SK-N-SH treated with all-trans-retinoic acid at 6 μM for 48 hours (cell line): ENCODE measurements around the gene CIZ1.
"Not testable (repeated sequence)": the region's sequence is repeated elsewhere in the genome, so short reads cannot be mapped to it uniquely, and the experiment has no call there.

Experiments used
- ATAC-seq: fragments of 200-7000 bp; cut with Tn5 transposase; 3 replicates; pipeline ENCODE4 v1.9.1; 2020; ENCODE audit warnings: mild to moderate bottlenecking, moderate library complexity
- ARNTL ChIP-seq: fragments of 450-650 bp; formaldehyde crosslinking; IDR thresholded peaks from 2 replicates; pipeline ENCODE4 v1.5.0; 2020; ENCODE audit warnings: low read depth, mild to moderate bottlenecking, moderate library complexity, borderline replicate concordance
- CSDC2 ChIP-seq: fragments of 250-450 bp; sonication (Bioruptor Pico); IDR thresholded peaks from 2 replicates; pipeline ENCODE4 v1.5.0; 2020; ENCODE audit warnings: mild to moderate bottlenecking, moderate library complexity
- ESRRG ChIP-seq: fragments of 250-450 bp; sonication (Bioruptor Pico); IDR thresholded peaks from 2 replicates; pipeline ENCODE4 v1.6.1; 2021; ENCODE audit warnings: mild to moderate bottlenecking
- GLIS3 ChIP-seq: fragments of 250-450 bp; sonication (Bioruptor Pico); IDR thresholded peaks from 2 replicates; pipeline ENCODE4 v1.5.0; 2020; ENCODE audit warnings: mild to moderate bottlenecking, moderate library complexity
- OSR1 ChIP-seq: fragments of 250-450 bp; sonication (Bioruptor Pico); IDR thresholded peaks from 2 replicates; pipeline ENCODE4 v1.8.0; 2022; ENCODE audit warnings: moderate library complexity, mild to moderate bottlenecking, inconsistent platforms
- PPARA ChIP-seq: fragments of 250-450 bp; sonication (Bioruptor Pico); IDR thresholded peaks from 2 replicates; pipeline ENCODE4 v1.5.0; 2020; ENCODE audit warnings: mild to moderate bottlenecking, borderline replicate concordance
- RARB ChIP-seq: fragments of 250-450 bp; sonication (Bioruptor Pico); IDR thresholded peaks from 2 replicates; pipeline ENCODE4 v1.8.0; 2021; ENCODE audit warnings: mild to moderate bottlenecking, moderate library complexity
- ZFP3 ChIP-seq: fragments of 250-450 bp; sonication (Bioruptor Pico); IDR thresholded peaks from 2 replicates; pipeline ENCODE4 v1.5.0; 2020; ENCODE audit warnings: mild to moderate bottlenecking, moderate library complexity
- ZFP30 ChIP-seq: fragments of 450-650 bp; formaldehyde crosslinking; IDR thresholded peaks from 2 replicates; pipeline ENCODE4 v1.5.0; 2022; ENCODE audit warnings: mild to moderate bottlenecking, moderate library complexity
- ZNF565 ChIP-seq: fragments of 450-650 bp; formaldehyde crosslinking; conservative IDR thresholded peaks from 2 replicates; pipeline ENCODE4 v1.5.0; 2020; ENCODE audit warnings: low read depth, mild to moderate bottlenecking, moderate library complexity
- ZNF70 ChIP-seq: fragments of 450-650 bp; formaldehyde crosslinking; IDR thresholded peaks from 2 replicates; pipeline ENCODE4 v1.5.0; 2020; ENCODE audit warnings: mild to moderate bottlenecking, moderate library complexity
- TF ChIP-seq, protein P1 (sequence below): fragments of 250-450 bp; sonication (Bioruptor Pico); IDR thresholded peaks from 2 replicates; pipeline ENCODE4 v1.8.0; 2020; ENCODE audit warnings: mild to moderate bottlenecking, moderate library complexity, borderline replicate concordance
- TF ChIP-seq, protein P2 (sequence below): fragments of 250-450 bp; sonication (Bioruptor Pico); IDR thresholded peaks from 2 replicates; pipeline ENCODE4 v1.5.1; 2020; ENCODE audit warnings: low read depth, mild to moderate bottlenecking, moderate library complexity
- TF ChIP-seq, protein P3 (sequence below): fragments of 250-450 bp; sonication (Bioruptor Pico); IDR thresholded peaks from 2 replicates; pipeline ENCODE4 v1.5.1; 2021; ENCODE audit warnings: mild to moderate bottlenecking, moderate library complexity
- TF ChIP-seq, protein P4 (sequence below): fragments of 250-450 bp; sonication (Bioruptor Pico); IDR thresholded peaks from 2 replicates; pipeline ENCODE4 v1.5.0; 2020; ENCODE audit warnings: mild to moderate bottlenecking, moderate library complexity
- TF ChIP-seq, protein P5 (sequence below): fragments of 250-450 bp; sonication (Bioruptor Pico); IDR thresholded peaks from 2 replicates; pipeline ENCODE4 v1.8.0; 2021; ENCODE audit warnings: low read depth, mild to moderate bottlenecking, moderate library complexity, borderline replicate concordance

Gene CIZ1

DNA sequence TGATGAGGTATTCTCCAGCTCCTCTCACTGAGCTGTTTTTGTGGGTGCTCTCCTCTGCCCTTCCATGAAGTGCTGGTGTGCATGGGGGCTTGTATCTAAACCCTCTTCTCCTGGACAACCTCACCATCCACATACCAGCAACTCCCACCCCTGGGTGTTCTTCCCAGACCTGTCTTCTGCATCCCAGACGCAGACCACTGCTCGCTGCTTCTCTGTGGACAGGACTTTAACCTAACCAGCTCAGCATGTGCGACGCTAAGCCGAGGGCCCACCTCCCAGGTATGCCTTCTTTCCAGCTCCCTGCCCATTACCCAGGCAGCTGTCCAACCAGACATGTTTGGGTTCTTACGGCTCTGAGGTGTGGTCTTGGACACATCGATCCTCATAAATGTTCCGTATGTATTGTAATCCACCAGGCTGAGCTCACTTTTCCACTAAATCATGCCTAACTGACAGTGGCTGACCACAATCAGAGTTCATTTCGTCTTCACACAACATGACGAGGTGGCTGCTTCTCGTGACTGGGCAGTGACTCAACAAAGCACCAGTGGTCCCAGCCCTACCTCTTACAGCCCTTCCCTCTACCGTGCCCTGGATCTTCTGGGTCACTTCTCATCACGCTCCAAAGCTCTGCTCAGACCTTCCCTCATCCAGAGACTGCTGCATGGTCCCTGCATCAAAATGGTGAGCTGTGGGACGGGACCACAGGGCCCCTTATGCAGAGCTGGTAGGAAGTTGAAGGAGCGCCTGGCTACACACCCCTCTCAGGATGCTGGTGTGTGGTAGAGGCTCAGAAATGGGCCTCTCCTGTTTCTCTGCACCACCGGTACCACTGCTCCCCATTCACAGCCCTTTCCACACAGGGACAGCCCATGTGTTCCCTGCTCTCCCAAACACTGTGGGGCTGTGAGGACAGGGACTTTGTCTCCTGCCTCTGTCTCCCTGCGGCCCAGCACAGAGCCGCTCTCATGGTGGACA is 54.3 kb downstream of the CIZ1 start:
- peak; percentile 66 for ATAC-seq

DNA sequence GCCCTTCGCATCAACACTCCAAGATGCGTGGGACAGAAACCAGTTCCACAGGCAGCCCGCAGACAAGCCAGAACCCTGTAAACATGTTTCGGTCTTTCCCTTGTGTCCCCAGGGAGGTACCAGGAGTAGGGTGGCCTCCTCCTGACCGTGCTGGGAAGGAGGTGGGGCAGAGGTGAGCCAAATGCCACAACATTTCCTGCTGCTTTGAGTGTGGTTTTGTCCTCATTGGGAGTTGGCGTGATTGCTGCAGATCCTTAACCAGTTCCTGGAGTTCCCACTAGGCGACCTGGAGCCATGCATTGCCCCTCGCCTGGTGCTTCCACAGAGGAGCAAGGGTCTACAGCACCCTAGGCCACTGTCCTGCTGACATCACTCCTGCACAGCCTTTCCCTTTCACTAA is 55.8 kb downstream of the CIZ1 start:
- not testable (repeated sequence) for ATAC-seq

More for the DNA sequence above, 54.3 kb downstream of the CIZ1 start:
- TF ChIP-seq OSR1 (CRISPR knock-in tag) (no peak), ZFP3 (CRISPR knock-in tag) (no peak), ESRRG (CRISPR knock-in tag) (no peak), GLIS3 (no peak)
- TF ChIP-seq, protein P1, sequence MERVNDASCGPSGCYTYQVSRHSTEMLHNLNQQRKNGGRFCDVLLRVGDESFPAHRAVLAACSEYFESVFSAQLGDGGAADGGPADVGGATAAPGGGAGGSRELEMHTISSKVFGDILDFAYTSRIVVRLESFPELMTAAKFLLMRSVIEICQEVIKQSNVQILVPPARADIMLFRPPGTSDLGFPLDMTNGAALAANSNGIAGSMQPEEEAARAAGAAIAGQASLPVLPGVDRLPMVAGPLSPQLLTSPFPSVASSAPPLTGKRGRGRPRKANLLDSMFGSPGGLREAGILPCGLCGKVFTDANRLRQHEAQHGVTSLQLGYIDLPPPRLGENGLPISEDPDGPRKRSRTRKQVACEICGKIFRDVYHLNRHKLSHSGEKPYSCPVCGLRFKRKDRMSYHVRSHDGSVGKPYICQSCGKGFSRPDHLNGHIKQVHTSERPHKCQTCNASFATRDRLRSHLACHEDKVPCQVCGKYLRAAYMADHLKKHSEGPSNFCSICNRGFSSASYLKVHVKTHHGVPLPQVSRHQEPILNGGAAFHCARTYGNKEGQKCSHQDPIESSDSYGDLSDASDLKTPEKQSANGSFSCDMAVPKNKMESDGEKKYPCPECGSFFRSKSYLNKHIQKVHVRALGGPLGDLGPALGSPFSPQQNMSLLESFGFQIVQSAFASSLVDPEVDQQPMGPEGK (CRISPR knock-in tag), result no peak

DNA sequence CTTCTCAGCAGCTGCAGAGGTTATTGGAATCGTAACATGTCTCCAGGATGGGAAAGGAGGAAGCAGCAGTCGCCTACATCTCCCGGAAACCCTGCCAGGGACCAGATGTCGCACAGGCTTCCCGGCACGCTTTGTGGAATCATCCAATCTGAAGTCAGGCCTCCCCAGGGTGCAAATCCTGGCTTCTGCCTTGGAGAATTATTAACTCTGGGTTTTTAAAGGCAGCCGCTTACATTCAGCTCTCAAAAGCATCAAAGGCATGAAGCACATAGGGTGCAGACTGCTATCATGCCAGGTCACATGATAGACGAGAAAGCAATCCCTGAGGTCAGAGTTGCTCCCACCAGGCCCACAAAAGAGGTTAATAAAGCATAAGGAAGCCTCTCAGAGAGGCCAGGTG is 59.2 kb downstream of the CIZ1 start:
- ATAC-seq, result not testable (repeated sequence)

DNA sequence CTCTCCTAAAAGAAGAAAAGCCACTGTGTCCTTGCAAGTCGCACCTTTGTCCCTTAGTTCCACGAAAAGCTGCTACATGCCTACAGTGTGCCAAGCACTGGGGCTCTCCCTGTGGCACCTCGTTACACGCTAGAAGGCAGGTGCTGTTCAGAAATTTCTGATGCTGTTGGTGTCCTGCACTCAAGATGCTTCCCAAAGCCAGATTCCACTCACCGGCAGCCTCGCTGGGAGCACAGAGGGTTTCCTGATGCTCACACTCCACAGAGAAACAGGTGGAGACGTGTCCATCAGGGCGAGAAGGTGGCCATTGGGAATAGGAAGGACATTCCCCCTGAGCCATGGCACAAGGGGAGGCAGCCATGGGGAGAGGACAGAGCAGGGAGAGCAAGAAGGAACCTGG is 60.0 kb downstream of the CIZ1 start:
- not testable (repeated sequence) for ATAC-seq

DNA sequence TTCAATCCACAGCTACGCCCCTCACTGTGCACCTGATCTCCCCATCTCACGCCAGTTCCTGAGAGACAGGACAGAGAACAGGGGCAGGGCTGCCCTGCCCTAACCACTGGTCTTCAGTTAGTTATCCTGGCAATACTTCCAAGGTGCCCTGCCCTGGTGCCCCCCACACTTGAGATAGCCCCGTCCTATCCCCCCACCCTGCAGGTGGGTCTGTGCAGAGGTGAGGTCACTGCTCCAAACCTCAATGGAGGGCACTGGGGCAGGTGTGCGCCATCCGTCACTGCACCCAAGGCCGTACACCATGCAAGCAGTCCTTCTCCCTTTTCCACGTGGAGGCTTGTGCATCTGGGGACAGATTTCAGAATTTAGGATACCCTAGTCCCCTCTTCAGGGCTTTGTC is 60.7 kb downstream of the CIZ1 start:
- not testable (repeated sequence) for ATAC-seq

DNA sequence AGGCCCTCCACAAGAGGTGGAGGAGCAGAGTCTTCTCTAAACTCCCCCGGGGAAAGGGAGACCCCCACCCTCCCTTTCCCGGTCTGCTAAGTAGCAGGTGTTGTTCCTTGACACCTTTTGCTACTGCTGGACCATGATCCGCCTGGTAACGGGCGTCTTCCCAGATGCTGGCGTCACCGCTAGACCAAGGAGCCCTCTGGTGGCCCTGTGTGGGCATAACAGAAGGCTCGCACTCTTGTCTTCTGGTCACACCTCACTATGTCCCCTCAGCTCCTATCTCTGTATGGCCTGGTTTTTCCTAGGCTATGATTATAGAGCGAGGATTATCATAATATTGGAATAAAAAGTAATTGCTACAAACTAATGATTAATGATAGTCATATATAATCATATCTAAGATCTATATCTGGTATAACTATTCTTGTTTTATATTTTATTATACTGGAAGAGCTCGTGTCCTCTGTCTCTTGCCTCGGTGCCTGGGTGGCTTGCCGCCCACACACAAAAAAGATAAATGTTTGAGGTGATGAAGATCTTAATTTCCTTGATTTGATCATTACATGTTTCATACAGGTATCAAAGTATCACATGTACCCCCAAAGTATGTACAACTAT is 61.3 kb downstream of the CIZ1 start:
- not testable (repeated sequence) for ATAC-seq

DNA sequence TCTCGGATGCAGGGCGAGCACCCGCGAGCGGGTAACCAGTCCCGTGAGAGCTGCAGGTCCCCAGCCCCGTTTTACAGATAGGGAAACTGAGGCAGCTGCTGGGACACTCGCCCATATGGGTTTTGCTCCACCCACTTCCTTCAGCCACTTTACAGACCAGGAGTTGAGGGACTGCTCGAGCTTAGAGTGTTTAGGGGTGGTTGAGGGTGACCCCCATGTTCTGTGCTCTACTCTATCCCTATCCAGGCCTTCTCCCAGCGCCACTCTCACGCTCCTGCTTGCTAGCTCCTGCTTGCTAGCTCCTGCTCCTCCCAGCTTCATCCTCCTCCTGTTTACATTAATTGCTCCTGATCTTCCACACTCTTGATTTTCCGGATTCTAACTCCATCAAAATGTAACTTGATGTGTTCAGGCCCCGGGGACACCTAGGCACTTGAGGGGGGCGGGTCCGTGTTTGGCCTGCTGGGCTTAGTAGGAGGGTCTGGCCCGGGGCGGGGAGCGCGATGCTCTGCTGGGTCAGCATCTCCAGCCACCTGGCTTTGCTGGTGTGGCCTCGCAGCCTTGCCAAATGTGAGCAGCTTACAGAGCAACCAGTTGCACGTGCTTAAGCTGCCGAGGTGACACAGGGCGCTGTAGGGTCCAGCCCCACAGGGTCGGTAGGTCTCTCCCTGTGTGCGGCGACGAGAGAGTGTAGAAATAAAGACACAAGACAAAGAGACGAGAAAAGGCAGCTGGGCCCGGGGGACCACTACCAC is 62.4 kb downstream of the CIZ1 start:
- TF ChIP-seq ESRRG (CRISPR knock-in tag) (no peak), PPARA (CRISPR knock-in tag) (no peak), ZFP3 (CRISPR knock-in tag) (no peak), ARNTL (no peak), OSR1 (CRISPR knock-in tag) (no peak), CSDC2 (CRISPR knock-in tag) (no peak), ZNF565 (CRISPR knock-in tag) (no peak), RARB (CRISPR knock-in tag) (no peak), ZNF70 (no peak), ZFP30 (CRISPR knock-in tag) (no peak)
- TF ChIP-seq, protein P2, sequence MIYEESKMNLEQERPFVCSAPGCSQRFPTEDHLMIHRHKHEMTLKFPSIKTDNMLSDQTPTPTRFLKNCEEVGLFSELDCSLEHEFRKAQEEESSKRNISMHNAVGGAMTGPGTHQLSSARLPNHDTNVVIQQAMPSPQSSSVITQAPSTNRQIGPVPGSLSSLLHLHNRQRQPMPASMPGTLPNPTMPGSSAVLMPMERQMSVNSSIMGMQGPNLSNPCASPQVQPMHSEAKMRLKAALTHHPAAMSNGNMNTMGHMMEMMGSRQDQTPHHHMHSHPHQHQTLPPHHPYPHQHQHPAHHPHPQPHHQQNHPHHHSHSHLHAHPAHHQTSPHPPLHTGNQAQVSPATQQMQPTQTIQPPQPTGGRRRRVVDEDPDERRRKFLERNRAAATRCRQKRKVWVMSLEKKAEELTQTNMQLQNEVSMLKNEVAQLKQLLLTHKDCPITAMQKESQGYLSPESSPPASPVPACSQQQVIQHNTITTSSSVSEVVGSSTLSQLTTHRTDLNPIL, result no peak
- TF ChIP-seq, protein P3, sequence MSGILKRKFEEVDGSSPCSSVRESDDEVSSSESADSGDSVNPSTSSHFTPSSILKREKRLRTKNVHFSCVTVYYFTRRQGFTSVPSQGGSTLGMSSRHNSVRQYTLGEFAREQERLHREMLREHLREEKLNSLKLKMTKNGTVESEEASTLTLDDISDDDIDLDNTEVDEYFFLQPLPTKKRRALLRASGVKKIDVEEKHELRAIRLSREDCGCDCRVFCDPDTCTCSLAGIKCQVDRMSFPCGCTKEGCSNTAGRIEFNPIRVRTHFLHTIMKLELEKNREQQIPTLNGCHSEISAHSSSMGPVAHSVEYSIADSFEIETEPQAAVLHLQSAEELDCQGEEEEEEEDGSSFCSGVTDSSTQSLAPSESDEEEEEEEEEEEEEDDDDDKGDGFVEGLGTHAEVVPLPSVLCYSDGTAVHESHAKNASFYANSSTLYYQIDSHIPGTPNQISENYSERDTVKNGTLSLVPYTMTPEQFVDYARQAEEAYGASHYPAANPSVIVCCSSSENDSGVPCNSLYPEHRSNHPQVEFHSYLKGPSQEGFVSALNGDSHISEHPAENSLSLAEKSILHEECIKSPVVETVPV, result no peak
- TF ChIP-seq, protein P4, sequence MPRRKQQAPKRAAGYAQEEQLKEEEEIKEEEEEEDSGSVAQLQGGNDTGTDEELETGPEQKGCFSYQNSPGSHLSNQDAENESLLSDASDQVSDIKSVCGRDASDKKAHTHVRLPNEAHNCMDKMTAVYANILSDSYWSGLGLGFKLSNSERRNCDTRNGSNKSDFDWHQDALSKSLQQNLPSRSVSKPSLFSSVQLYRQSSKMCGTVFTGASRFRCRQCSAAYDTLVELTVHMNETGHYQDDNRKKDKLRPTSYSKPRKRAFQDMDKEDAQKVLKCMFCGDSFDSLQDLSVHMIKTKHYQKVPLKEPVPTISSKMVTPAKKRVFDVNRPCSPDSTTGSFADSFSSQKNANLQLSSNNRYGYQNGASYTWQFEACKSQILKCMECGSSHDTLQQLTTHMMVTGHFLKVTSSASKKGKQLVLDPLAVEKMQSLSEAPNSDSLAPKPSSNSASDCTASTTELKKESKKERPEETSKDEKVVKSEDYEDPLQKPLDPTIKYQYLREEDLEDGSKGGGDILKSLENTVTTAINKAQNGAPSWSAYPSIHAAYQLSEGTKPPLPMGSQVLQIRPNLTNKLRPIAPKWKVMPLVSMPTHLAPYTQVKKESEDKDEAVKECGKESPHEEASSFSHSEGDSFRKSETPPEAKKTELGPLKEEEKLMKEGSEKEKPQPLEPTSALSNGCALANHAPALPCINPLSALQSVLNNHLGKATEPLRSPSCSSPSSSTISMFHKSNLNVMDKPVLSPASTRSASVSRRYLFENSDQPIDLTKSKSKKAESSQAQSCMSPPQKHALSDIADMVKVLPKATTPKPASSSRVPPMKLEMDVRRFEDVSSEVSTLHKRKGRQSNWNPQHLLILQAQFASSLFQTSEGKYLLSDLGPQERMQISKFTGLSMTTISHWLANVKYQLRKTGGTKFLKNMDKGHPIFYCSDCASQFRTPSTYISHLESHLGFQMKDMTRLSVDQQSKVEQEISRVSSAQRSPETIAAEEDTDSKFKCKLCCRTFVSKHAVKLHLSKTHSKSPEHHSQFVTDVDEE (CRISPR knock-in tag), result no peak
- TF ChIP-seq, protein P5, sequence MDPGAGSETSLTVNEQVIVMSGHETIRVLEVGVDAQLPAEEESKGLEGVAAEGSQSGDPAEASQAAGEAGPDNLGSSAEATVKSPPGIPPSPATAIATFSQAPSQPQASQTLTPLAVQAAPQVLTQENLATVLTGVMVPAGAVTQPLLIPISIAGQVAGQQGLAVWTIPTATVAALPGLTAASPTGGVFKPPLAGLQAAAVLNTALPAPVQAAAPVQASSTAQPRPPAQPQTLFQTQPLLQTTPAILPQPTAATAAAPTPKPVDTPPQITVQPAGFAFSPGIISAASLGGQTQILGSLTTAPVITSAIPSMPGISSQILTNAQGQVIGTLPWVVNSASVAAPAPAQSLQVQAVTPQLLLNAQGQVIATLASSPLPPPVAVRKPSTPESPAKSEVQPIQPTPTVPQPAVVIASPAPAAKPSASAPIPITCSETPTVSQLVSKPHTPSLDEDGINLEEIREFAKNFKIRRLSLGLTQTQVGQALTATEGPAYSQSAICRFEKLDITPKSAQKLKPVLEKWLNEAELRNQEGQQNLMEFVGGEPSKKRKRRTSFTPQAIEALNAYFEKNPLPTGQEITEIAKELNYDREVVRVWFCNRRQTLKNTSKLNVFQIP (CRISPR knock-in tag), result no peak
- ATAC-seq, result no peak
